HepG2 (cell line): ENCODE results near the gene SEC31A. TPM values are rescaled to one million over a fixed set of nuclear protein-coding genes. Genes with fewer than 3 reads are reported as not detected.

ENCODE experiments used
- ATAC-seq: fragments of 200-7000 bp; cut with Tn5 transposase; 3 replicates; pipeline ENCODE4 v1.9.1; 2020; ENCODE audit warnings: mild to moderate bottlenecking, moderate library complexity
- BruUV-seq: library from RNA; stranded (reverse); fragments of 400-500 nt; replicated peaks from 2 replicates; lab custom pipeline; 2021; lab: Mats Ljungman, UMichigan
- CTCF ChIA-PET: fragments of 300-600 bp; formaldehyde crosslinking; extraction: SDS; loops from one replicate; lab custom pipeline; 2021; ENCODE audit warnings: low total read pairs, inconsistent platforms, low intra/inter-chr PET ratio; lab: Yijun Ruan, JAX
- POLR2A ChIA-PET: fragments of 350-600 bp; sonication (Branson Sonifier 250); formaldehyde crosslinking; loops from one replicate; lab custom pipeline; 2020; ENCODE audit warnings: antibody characterized with exemption, inconsistent platforms; lab: Yijun Ruan, JAX
- DNase-seq: peaks from one replicate; pipeline ENCODE4 v3.0.0-alpha.2; 2015; ENCODE audit warnings: low spot score
- FAIRE-seq: peaks from 3 replicates; lab custom pipeline; 2011; peaks lifted over from hg19 to GRCh38; lab: Jason Lieb, UNC
- H2AFZ ChIP-seq: one replicate; pipeline ENCODE4 v1.6.1; 2011; ENCODE audit warnings: low read length, inconsistent platforms
- H3K27ac ChIP-seq: fragments of 300-600 bp; 3 replicates; pipeline ENCODE4 v1.8.0; 2011; ENCODE audit warnings: mixed run types, mild to moderate bottlenecking, mixed read lengths, low read length, inconsistent platforms; ENCODE audit not compliant: insufficient read depth; ENCODE audit errors: extremely low read length
- H3K27me3 ChIP-seq, 2 experiments: fragments of 200-600 bp in 1 of 2; 2 replicates in 1 of 2; 3 replicates in 1 of 2; pipeline versions ENCODE4 v1.6.0 to v1.8.0; 2011; ENCODE audit warnings: low read length in 2 of 2, mild to moderate bottlenecking in 2 of 2, moderate library complexity in 2 of 2, inconsistent platforms in 1 of 2; ENCODE audit not compliant: insufficient read depth in 2 of 2, control insufficient read depth in 1 of 2
- H3K36me3 ChIP-seq, 2 experiments: fragments of 200-600 bp in 1 of 2; replicated peaks in 1 of 2; 2 replicates in 1 of 2; 3 replicates in 1 of 2; pipeline versions ENCODE4 v1.5.1 to v1.8.0; 2011; ENCODE audit warnings: low read length in 2 of 2, inconsistent platforms in 1 of 2; ENCODE audit not compliant: insufficient read depth in 2 of 2, control insufficient read depth in 1 of 2
- H3K4me1 ChIP-seq: 2 replicates; pipeline ENCODE4 v1.5.1; 2012; ENCODE audit warnings: low read length, inconsistent platforms; ENCODE audit not compliant: insufficient read depth
- H3K4me2 ChIP-seq: 2 replicates; pipeline ENCODE4 v1.6.0; 2011; ENCODE audit warnings: low read depth, low read length, inconsistent platforms
- H3K4me3 ChIP-seq, 3 experiments: fragments of 200-600 bp in 1 of 3; sonication (generic), shearing (Covaris generic) in 1 of 3; replicated peaks in 1 of 3; 2 replicates each; pipeline ENCODE4 v1.5.1; 2011 to 2016; ENCODE audit warnings: low read length in 3 of 3, inconsistent platforms in 2 of 3, low read depth in 2 of 3, mild to moderate bottlenecking in 2 of 3, control low read depth in 1 of 3, mixed read lengths in 1 of 3; ENCODE audit not compliant: insufficient read depth in 1 of 3
- H3K79me2 ChIP-seq: one replicate; pipeline ENCODE4 v1.6.1; 2011; ENCODE audit warnings: low read length, inconsistent platforms; ENCODE audit not compliant: insufficient read depth
- H3K9ac ChIP-seq: 2 replicates; pipeline ENCODE4 v1.6.0; 2011; ENCODE audit warnings: mild to moderate bottlenecking, low read depth, low read length, inconsistent platforms; ENCODE audit not compliant: insufficient read depth
- H3K9me3 ChIP-seq: 2 replicates; pipeline ENCODE4 v1.5.1; 2012; ENCODE audit warnings: mild to moderate bottlenecking, low read length
- H4K20me1 ChIP-seq: 2 replicates; pipeline ENCODE4 v1.6.0; 2011; ENCODE audit warnings: inconsistent platforms, mild to moderate bottlenecking, low read length, moderate library complexity; ENCODE audit not compliant: insufficient read depth
- BATF2 ChIP-seq: sonication (generic); formaldehyde crosslinking; IDR thresholded peaks from 2 replicates; pipeline ENCODE4 v1.8.0; 2022; ENCODE audit warnings: mild to moderate bottlenecking, missing genetic modification reagents, moderate library complexity
- E2F5 ChIP-seq: sonication (generic); formaldehyde crosslinking; conservative IDR thresholded peaks from 2 replicates; pipeline ENCODE4 v1.4.0; 2020; ENCODE audit warnings: missing genetic modification reagents
- MAFF ChIP-seq: IDR thresholded peaks from 2 replicates; pipeline ENCODE4 v1.6.1; 2011; ENCODE audit warnings: low read depth, low read length, improper control_type of control experiment
- MAFK ChIP-seq, 2 experiments: IDR thresholded peaks in 1 of 2; conservative IDR thresholded peaks in 1 of 2; 2 replicates each; pipeline ENCODE4 v1.6.1; 2011; ENCODE audit warnings: improper control_type of control experiment in 2 of 2, low read length in 2 of 2
- MAZ ChIP-seq, 2 experiments: sonication (generic) in 1 of 2; formaldehyde crosslinking in 1 of 2; IDR thresholded peaks; 2 replicates each; pipeline versions ENCODE4 v1.5.0 to v1.6.1; 2012 to 2020; ENCODE audit warnings: low read depth in 2 of 2, mild to moderate bottlenecking in 2 of 2, borderline replicate concordance in 1 of 2, improper control_type of control experiment in 1 of 2, low read length in 1 of 2, missing genetic modification reagents in 1 of 2, moderate library complexity in 1 of 2
- MED13 ChIP-seq: sonication (generic); formaldehyde crosslinking; IDR thresholded peaks from 2 replicates; pipeline ENCODE4 v1.5.0; 2020; ENCODE audit warnings: missing genetic modification reagents
- NFKB2 ChIP-seq: sonication (generic); formaldehyde crosslinking; IDR thresholded peaks from 2 replicates; pipeline ENCODE4 v1.4.0; 2020; ENCODE audit warnings: missing genetic modification reagents, borderline replicate concordance
- ZNF724P ChIP-seq: sonication (generic); formaldehyde crosslinking; IDR thresholded peaks from 2 replicates; pipeline ENCODE4 v1.8.0; 2022; ENCODE audit warnings: missing genetic modification reagents, borderline replicate concordance
- WGBS: methylation state at CpG from one replicate; pipeline ENCODE4 v1.1.6; 2017; ENCODE audit warnings: low lambda C conversion rate; 5-methylcytosine and 5-hydroxymethylcytosine counted together
- in situ Hi-C: cut with HindIII; loops from 2 replicates; pipeline ENCODE4 v1.10.0; 2017; ENCODE audit warnings: low pct_unique_long_range_greater_than_20kb; ENCODE audit not compliant: extremely low pct_ligation_motif_present
- intact Hi-C: fragments of 100-400 bp; cut with micrococcal nuclease; formaldehyde crosslinking; loops from one replicate; pipeline ENCODE4 v1.10.0; 2022; ENCODE audit not compliant: unreplicated experiment
- polyA plus RNA-seq, 8 experiments: library from polyadenylated mRNA; depleted of rRNA in 3 of 8; stranded (reverse) in 7 of 8; unstranded in 1 of 8; fragments of >200 nt; fragmentation: Illumina TruSeq in 4 of 8; extraction: Trizol in 4 of 8; gene quantifications; 2 replicates each; pipeline versions ENCODE4 v1.2.1 to v1.2.3, GENCODE V29; 2011 to 2016; ENCODE audit warnings: low read depth in 4 of 8, missing spikeins in 1 of 8, mixed read lengths in 1 of 8; ENCODE audit not compliant: insufficient read depth in 1 of 8
- total RNA-seq, 5 experiments: library from RNA; depleted of rRNA; stranded (reverse); fragments of >200 nt; fragmentation: Illumina TruSeq; extraction: Trizol; gene quantifications; 2 replicates each; pipeline ENCODE4 v1.2.3, GENCODE V29; 2016; ENCODE audit warnings: low read depth in 1 of 5
- TF ChIP-seq, protein P1 (sequence below): sonication (generic); formaldehyde crosslinking; IDR thresholded peaks from 2 replicates; pipeline ENCODE4 v1.8.0; 2022; ENCODE audit warnings: missing genetic modification reagents, mild to moderate bottlenecking, inconsistent platforms, borderline replicate concordance

The SEC31A gene
- total and polyA plus RNA-seq, 2 of the 13 experiments (the other 11 are each of a cell fraction or from before 2014, with no cell fraction given) = 231 to 435 TPM

- Histone ChIP-seq H2AFZ (no peak overlapping the region), H4K20me1 (no peaks in the 10 kb centered on the region), H3K27me3 (peaks cover 0 to 7% of the 10 kb centered on the region in 2 experiments; a peak in 1 of 5 replicates), H3K9me3 (no peaks in the 10 kb centered on the region), H3K79me2 (no peaks in the 10 kb centered on the region), H3K27ac (no peak overlapping the region), H3K36me3 (no peaks in the 10 kb centered on the region), H3K9ac (no peak overlapping the region), H3K4me3 (no peak overlapping the region), H3K4me2 (no peak overlapping the region), H3K4me1 (peaks cover 18% of the 10 kb centered on the region)
- ATAC-seq = peak; percentile 21; the same call in 2 of the 3 replicates
- intact Hi-C loops = no loop called here
- CTCF ChIA-PET = no interaction called here
- in situ Hi-C loops = no loop called here
- POLR2A ChIA-PET = no interaction called here
- WGBS = 0% methylated on average over 1 of the region's 1 CpG
- no peak for DNase-seq
- no TSS peak for BruUV-seq
- peak; percentile 91 for TF ChIP-seq MAFF
- TF ChIP-seq MAFK (conservative IDR thresholded peaks at IDR 0.05 in 1 of 2, IDR thresholded peaks at IDR 0.05 in 1 of 2; ENCODE audit: low read length in 2 of 2) = peak; percentile 93 to 94
- TF ChIP-seq MAZ (IDR thresholded peaks at IDR 0.05; ENCODE audit: borderline replicate concordance, low read depth, low read length) = no peak
- no peak for TF ChIP-seq MAZ (CRISPR knock-in tag; IDR thresholded peaks at IDR 0.05; ENCODE audit: low read depth)
- no peak for FAIRE-seq
Observed at GRCh38 chr4:82780170-82780751, 110.7 kb downstream of the SEC31A start.

DNA sequence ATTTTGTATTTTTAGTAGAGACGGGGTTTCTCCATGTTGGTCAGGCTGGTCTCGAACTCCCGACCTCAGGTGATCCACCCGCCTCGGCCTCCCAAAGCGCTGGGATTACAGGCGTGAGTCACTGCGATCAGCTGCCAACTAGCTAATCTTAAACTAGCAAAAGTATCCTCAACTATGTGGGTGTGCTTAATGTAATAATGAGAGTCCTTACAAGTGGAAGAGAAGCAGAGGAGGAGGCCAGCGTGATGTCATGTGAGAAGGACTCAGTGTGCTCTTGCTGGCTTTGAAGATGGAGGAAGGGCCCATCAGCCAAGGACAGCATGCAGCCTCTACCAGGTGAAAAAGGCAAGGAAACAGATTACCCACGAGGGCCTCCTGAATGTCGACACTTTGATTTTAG, 111.9 kb downstream of the SEC31A start:
- TF ChIP-seq E2F5 (CRISPR knock-in tag) (no peak), NFKB2 (CRISPR knock-in tag) (no peak), ZNF724P (CRISPR knock-in tag) (no peak), BATF2 (CRISPR knock-in tag) (no peak), MED13 (no peak)
- TF ChIP-seq, protein P1, sequence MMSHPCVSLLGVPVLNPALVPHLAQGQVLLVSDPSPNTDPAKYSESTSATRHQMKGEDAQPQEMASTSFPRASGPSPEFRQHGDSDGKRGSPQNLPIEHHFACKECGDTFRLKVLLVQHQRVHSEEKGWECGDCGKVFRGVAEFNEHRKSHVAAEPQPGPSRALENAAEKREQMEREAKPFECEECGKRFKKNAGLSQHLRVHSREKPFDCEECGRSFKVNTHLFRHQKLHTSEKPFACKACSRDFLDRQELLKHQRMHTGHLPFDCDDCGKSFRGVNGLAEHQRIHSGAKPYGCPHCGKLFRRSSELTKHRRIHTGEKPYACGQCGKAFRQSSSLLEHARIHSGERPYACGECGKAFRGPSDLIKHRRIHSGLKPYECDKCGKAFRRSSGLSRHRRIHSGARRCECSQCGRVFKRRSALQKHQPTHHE (CRISPR knock-in tag) = no peak
- CTCF ChIA-PET = no interaction called here
- Histone ChIP-seq H3K4me1 (peaks cover 18% of the 10 kb centered on the region), H3K4me2 (no peak overlapping the region), H2AFZ (no peak overlapping the region), H3K27ac (no peak overlapping the region), H4K20me1 (no peaks in the 10 kb centered on the region), H3K4me3 (no peak overlapping the region), H3K27me3 (peaks cover 0 to 11% of the 10 kb centered on the region in 2 experiments; a peak in 1 of 5 replicates), H3K79me2 (no peaks in the 10 kb centered on the region), H3K9me3 (no peaks in the 10 kb centered on the region), H3K36me3 (no peaks in the 10 kb centered on the region), H3K9ac (no peak overlapping the region)
- DNase-seq (no peak), ATAC-seq (no peak), FAIRE-seq (no peak)
- intact Hi-C loops (no loop called here), in situ Hi-C loops (no loop called here)
- no TSS peak for BruUV-seq
- WGBS = 63% methylated on average over 10 of the region's 11 CpGs
- POLR2A ChIA-PET = no interaction called here
